Fibroblast of lung (primary cell): ENCODE measurements around the gene POLR2I. TPM values are rescaled to one million over a fixed set of nuclear protein-coding genes. Genes with fewer than 3 reads are reported as not detected.
"Not testable (repeated sequence)": the region's sequence is repeated elsewhere in the genome, so short reads cannot be mapped to it uniquely, and the experiment has no call there.

Source experiments
- DNase-seq, 2 donors: peaks; one replicate each; pipeline versions ENCODE4 v3.0.0 to v3.0.0-alpha.2; 2010; ENCODE audit warnings: low read depth in 2 of 2
- H2AFZ ChIP-seq: 2 replicates; pipeline ENCODE4 v1.5.1; 2012; ENCODE audit warnings: low read length, control low read depth, inconsistent platforms
- H3K27ac ChIP-seq: 2 replicates; pipeline ENCODE4 v1.5.1; 2011; ENCODE audit warnings: low read length, control low read depth; ENCODE audit not compliant: insufficient read depth
- H3K27me3 ChIP-seq: 2 replicates; pipeline ENCODE4 v1.5.1; 2011; ENCODE audit warnings: mild to moderate bottlenecking, low read length; ENCODE audit not compliant: control insufficient read depth, insufficient read depth
- H3K36me3 ChIP-seq: 2 replicates; pipeline ENCODE4 v1.5.1; 2011; ENCODE audit warnings: low read length; ENCODE audit not compliant: control insufficient read depth, insufficient read depth
- H3K4me1 ChIP-seq: 2 replicates; pipeline ENCODE4 v1.5.1; 2011; ENCODE audit warnings: low read length; ENCODE audit not compliant: control insufficient read depth, insufficient read depth; ENCODE audit errors: extremely low read depth
- H3K4me2 ChIP-seq: 2 replicates; pipeline ENCODE4 v1.5.1; 2011; ENCODE audit warnings: low read length, control low read depth; ENCODE audit not compliant: insufficient read depth; ENCODE audit errors: extremely low read depth
- H3K4me3 ChIP-seq, 4 experiments: fragments of 200-600 bp in 1 of 4; sonication (generic) in 1 of 4; replicated peaks in 1 of 4; 2 replicates each; pipeline ENCODE4 v1.5.1; 2011 to 2016; ENCODE audit warnings: low read length in 4 of 4, low read depth in 3 of 4, mild to moderate bottlenecking in 3 of 4, control low read depth in 2 of 4, inconsistent platforms in 1 of 4, mixed read lengths in 1 of 4; ENCODE audit not compliant: insufficient read depth in 1 of 4; ENCODE audit errors: control extremely low read depth in 1 of 4
- H3K79me2 ChIP-seq: 2 replicates; pipeline ENCODE4 v1.5.1; 2012; ENCODE audit warnings: mild to moderate bottlenecking, low read length, inconsistent platforms; ENCODE audit not compliant: control insufficient read depth, insufficient read depth
- H3K9ac ChIP-seq: 2 replicates; pipeline ENCODE4 v1.5.1; 2011; ENCODE audit warnings: mild to moderate bottlenecking, low read length, control low read depth; ENCODE audit not compliant: insufficient read depth
- H3K9me3 ChIP-seq: 2 replicates; pipeline ENCODE4 v1.5.1; 2012; ENCODE audit warnings: low read depth, low read length; ENCODE audit not compliant: control insufficient read depth, insufficient read depth
- H4K20me1 ChIP-seq: 2 replicates; pipeline ENCODE4 v1.5.1; 2011; ENCODE audit warnings: low read length; ENCODE audit not compliant: control insufficient read depth, insufficient read depth; ENCODE audit errors: extremely low read depth
- EZH2 ChIP-seq: IDR thresholded peaks from 2 replicates; pipeline ENCODE4 v1.5.1; 2012; ENCODE audit warnings: low read length, control low read depth, mild to moderate bottlenecking; ENCODE audit errors: missing control alignments
- polyA plus RNA-seq, 2 donors: library from polyadenylated mRNA; depleted of rRNA in 1 of 2; stranded (reverse) in 1 of 2; unstranded in 1 of 2; fragments of >200 nt; gene quantifications; 2 replicates each; pipeline ENCODE4 v1.2.1, GENCODE V29; 2011 to 2012; ENCODE audit warnings: missing spikeins in 1 of 2
- total RNA-seq: library from RNA; depleted of rRNA; stranded (reverse); fragments of >200 nt; gene quantifications from 2 replicates; pipeline ENCODE4 v1.2.1, GENCODE V29; 2014
- TF ChIP-seq, protein P1 (sequence below), 2 donors: IDR thresholded peaks in 1 of 2; conservative IDR thresholded peaks in 1 of 2; 1 replicate in 1 of 2; 2 replicates in 1 of 2; pipeline ENCODE4 v1.5.1; 2011 to 2012; ENCODE audit warnings: low read length in 2 of 2, control low read depth in 1 of 2, inconsistent platforms in 1 of 2, low read depth in 1 of 2, mild to moderate bottlenecking in 1 of 2

POLR2I gene
- total and polyA plus RNA-seq, 2 donors (not counting 1 experiment from before 2014, with no cell fraction given): 36.1 to 97.6 TPM

- Histone ChIP-seq H3K27me3 (no peaks in the 10 kb centered on the region), H3K4me1 (peaks cover 9% of the 10 kb centered on the region), H3K9ac (peak within 1 kb of the TSS; percentile 96), H3K4me3 (peak within 1 kb of the TSS; percentile 89 to 100 (median 97)), H4K20me1 (no peaks in the 10 kb centered on the region), H3K4me2 (peak within 1 kb of the TSS; percentile 74), H3K9me3 (no peaks in the 10 kb centered on the region), H3K36me3 (peaks cover 18% of the 10 kb centered on the region), H3K27ac (peak within 1 kb of the TSS; percentile 98), H2AFZ (peak within 1 kb of the TSS; percentile 92), H3K79me2 (peaks cover 27% of the 10 kb centered on the region)
- peak; percentile 91 to 94 for DNase-seq
- no peak for TF ChIP-seq EZH2
- TF ChIP-seq, protein P1, sequence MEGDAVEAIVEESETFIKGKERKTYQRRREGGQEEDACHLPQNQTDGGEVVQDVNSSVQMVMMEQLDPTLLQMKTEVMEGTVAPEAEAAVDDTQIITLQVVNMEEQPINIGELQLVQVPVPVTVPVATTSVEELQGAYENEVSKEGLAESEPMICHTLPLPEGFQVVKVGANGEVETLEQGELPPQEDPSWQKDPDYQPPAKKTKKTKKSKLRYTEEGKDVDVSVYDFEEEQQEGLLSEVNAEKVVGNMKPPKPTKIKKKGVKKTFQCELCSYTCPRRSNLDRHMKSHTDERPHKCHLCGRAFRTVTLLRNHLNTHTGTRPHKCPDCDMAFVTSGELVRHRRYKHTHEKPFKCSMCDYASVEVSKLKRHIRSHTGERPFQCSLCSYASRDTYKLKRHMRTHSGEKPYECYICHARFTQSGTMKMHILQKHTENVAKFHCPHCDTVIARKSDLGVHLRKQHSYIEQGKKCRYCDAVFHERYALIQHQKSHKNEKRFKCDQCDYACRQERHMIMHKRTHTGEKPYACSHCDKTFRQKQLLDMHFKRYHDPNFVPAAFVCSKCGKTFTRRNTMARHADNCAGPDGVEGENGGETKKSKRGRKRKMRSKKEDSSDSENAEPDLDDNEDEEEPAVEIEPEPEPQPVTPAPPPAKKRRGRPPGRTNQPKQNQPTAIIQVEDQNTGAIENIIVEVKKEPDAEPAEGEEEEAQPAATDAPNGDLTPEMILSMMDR (conservative IDR thresholded peaks at IDR 0.05 in 1 of 2, IDR thresholded peaks at IDR 0.05 in 1 of 2; ENCODE audit: low read depth in 1 of 2, low read length in 2 of 2): no peak
These were observed 25.0 kb upstream of the POLR2I start, which contains the start of gene CAPNS1 for GRCh38 chr19:36139473-36140303. Gene CAPNS1 (plus strand): TSS chr19:36140066. CDS start chr19:36141012, 946 bp downstream.

DNA sequence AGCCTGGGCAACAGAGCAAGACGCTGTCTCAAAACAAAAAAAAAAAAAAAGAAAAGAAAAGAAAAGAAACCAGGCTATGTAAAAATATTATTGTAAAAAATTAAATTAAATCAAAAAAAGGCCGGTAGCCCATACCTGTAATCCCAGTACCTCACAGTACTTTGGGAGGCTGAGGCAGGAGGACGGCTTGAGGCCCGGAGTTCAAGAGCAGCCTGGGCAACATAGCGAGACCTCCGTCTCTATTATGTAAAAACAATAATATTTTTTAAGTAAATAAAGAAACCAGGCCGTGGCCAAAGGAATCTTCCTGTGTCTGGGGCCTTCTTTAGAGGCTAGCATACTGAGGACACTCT lies 24.4 kb upstream of the POLR2I start:
- no peaks in the 10 kb centered on the region for H3K9me3 ChIP-seq
- H3K4me2 ChIP-seq: peak overlapping the region; percentile 74
- no peaks in the 10 kb centered on the region for H3K27me3 ChIP-seq
- H3K4me1 ChIP-seq: peaks cover 9% of the 10 kb centered on the region
- H3K36me3 ChIP-seq: peaks cover 14% of the 10 kb centered on the region
- DNase-seq: no peak
- peak overlapping the region; percentile 92 for H2AFZ ChIP-seq
- H3K27ac ChIP-seq: peak overlapping the region; percentile 98
- H3K79me2 ChIP-seq: peaks cover 27% of the 10 kb centered on the region
- TF ChIP-seq EZH2: no peak
- TF ChIP-seq, protein P1 (conservative IDR thresholded peaks at IDR 0.05 in 1 of 2, IDR thresholded peaks at IDR 0.05 in 1 of 2; ENCODE audit: low read depth in 1 of 2, low read length in 2 of 2): no peak
- peak overlapping the region; percentile 96 for H3K9ac ChIP-seq
- H4K20me1 ChIP-seq: no peaks in the 10 kb centered on the region
- H3K4me3 ChIP-seq: peak overlapping the region; percentile 74 to 100 (median 97)

GRCh38 chr19:36136964-36137686 lies 22.4 kb upstream of the POLR2I start:
- H3K9ac ChIP-seq: no peak overlapping the region
- peaks cover 9% of the 10 kb centered on the region for H3K4me1 ChIP-seq
- no peaks in the 10 kb centered on the region for H3K27me3 ChIP-seq
- no peak overlapping the region for H2AFZ ChIP-seq
- H3K79me2 ChIP-seq: peaks cover 18% of the 10 kb centered on the region
- peak; percentile 63 to 66 for DNase-seq
- peak overlapping the region; percentile 0 for H3K27ac ChIP-seq
- H3K36me3 ChIP-seq: peaks cover 4% of the 10 kb centered on the region
- TF ChIP-seq, protein P1 (conservative IDR thresholded peaks at IDR 0.05 in 1 of 2, IDR thresholded peaks at IDR 0.05 in 1 of 2; ENCODE audit: low read depth in 1 of 2, low read length in 2 of 2): no peak
- no peak for TF ChIP-seq EZH2
- no peaks in the 10 kb centered on the region for H4K20me1 ChIP-seq
- no peak overlapping the region for H3K4me3 ChIP-seq
- no peaks in the 10 kb centered on the region for H3K9me3 ChIP-seq
- H3K4me2 ChIP-seq: peak overlapping the region; percentile 15

DNA sequence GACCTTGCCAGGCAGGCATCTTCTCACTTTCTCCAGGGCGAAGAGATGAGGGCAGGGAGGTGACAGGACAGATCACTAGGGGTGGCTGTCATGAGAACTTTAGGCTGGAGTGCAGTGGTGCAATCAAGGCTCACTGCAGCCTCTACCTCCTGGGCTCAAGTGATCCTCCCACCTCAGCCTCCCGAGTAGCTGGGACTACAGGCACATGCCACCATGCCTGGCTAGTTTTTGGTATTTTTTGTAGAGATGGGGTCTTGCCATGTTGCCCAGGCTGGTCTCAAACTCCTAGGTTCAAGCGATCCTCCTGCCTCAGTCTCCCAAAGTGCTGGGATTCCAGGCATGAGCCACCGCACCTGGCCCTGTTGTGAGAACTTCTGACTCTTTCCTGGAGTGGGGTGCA lies 20.2 kb upstream of the POLR2I start:
- H3K27me3 ChIP-seq, H3K79me2 ChIP-seq, H3K27ac ChIP-seq, H3K9ac ChIP-seq, H3K4me2 ChIP-seq, H4K20me1 ChIP-seq, H3K36me3 ChIP-seq, H3K4me1 ChIP-seq, H2AFZ ChIP-seq, H3K4me3 ChIP-seq, H3K9me3 ChIP-seq, DNase-seq: not testable (repeated sequence)
